KMS-11 (cell line): ENCODE results near the gene COL13A1.

Source experiments
- H2AFZ ChIP-seq: fragments of 200-600 bp; sonication (generic); 2 replicates; pipeline ENCODE4 v1.6.1; 2016; ENCODE audit warnings: antibody characterized with exemption, mixed run types, low read depth
- H3K27ac ChIP-seq: fragments of 200-600 bp; sonication (generic); 2 replicates; pipeline ENCODE4 v1.6.1; 2016; ENCODE audit warnings: mild to moderate bottlenecking, mixed run types
- H3K27me3 ChIP-seq: fragments of 200-600 bp; sonication (generic); 2 replicates; pipeline ENCODE4 v1.6.1; 2017; ENCODE audit warnings: mild to moderate bottlenecking, low read depth, mixed run types, moderate library complexity; ENCODE audit not compliant: insufficient read depth
- H3K36me3 ChIP-seq: fragments of 200-600 bp; sonication (generic); 2 replicates; pipeline ENCODE4 v1.6.1; 2017; ENCODE audit warnings: mild to moderate bottlenecking, mixed run types; ENCODE audit not compliant: insufficient read depth
- H3K4me1 ChIP-seq: fragments of 200-600 bp; sonication (generic); 2 replicates; pipeline ENCODE4 v1.6.1; 2016; ENCODE audit warnings: mild to moderate bottlenecking, low read depth, mixed run types; ENCODE audit not compliant: poor library complexity, severe bottlenecking
- H3K4me2 ChIP-seq: fragments of 200-600 bp; sonication (generic); 2 replicates; pipeline ENCODE4 v1.7.0; 2016; ENCODE audit warnings: mild to moderate bottlenecking, mixed run types
- H3K4me3 ChIP-seq: fragments of 200-600 bp; sonication (generic); IDR thresholded peaks from 2 replicates; pipeline ENCODE4 v1.6.1; 2017; ENCODE audit warnings: low read depth, low read length, mixed read lengths; ENCODE audit not compliant: insufficient read depth
- H3K79me2 ChIP-seq: fragments of 200-600 bp; sonication (generic); 2 replicates; pipeline ENCODE4 v1.6.1; 2016; ENCODE audit warnings: low read depth, mixed run types; ENCODE audit not compliant: insufficient read depth
- H3K9ac ChIP-seq: fragments of 200-600 bp; sonication (generic); 2 replicates; pipeline ENCODE4 v1.6.1; 2016; ENCODE audit warnings: mild to moderate bottlenecking, mixed run types
- H4K20me1 ChIP-seq: fragments of 200-600 bp; sonication (generic); 2 replicates; pipeline ENCODE4 v1.6.1; 2016; ENCODE audit warnings: mild to moderate bottlenecking, mixed run types; ENCODE audit not compliant: insufficient read depth
- CTCF ChIP-seq: fragments of 200-600 bp; sonication (generic); conservative IDR thresholded peaks from 2 replicates; pipeline ENCODE4 v1.6.1; 2017; ENCODE audit warnings: low read depth, mild to moderate bottlenecking, antibody characterized with exemption, low read length, moderate library complexity, mixed read lengths

COL13A1 gene

GRCh38 chr10:69952069-69952800, 150.5 kb downstream of the COL13A1 start:
- Histone ChIP-seq H3K27ac (no peak overlapping the region), H3K4me1 (no peaks in the 10 kb centered on the region), H3K27me3 (peaks cover 8% of the 10 kb centered on the region; the same call in 1 of the 2 replicates), H3K79me2 (no peaks in the 10 kb centered on the region), H3K4me2 (no peak overlapping the region), H4K20me1 (no peaks in the 10 kb centered on the region), H3K4me3 (no peak overlapping the region), H2AFZ (no peak overlapping the region), H3K9ac (no peak overlapping the region), H3K36me3 (no peaks in the 10 kb centered on the region)
- no peak for TF ChIP-seq CTCF

- Histone ChIP-seq H3K27ac (no peak overlapping the region), H3K36me3 (no peaks in the 10 kb centered on the region), H3K27me3 (peaks cover 4% of the 10 kb centered on the region; the same call in 1 of the 2 replicates), H2AFZ (no peak overlapping the region), H3K9ac (no peak overlapping the region), H3K4me3 (no peak overlapping the region), H3K4me1 (no peaks in the 10 kb centered on the region), H3K79me2 (no peaks in the 10 kb centered on the region), H3K4me2 (no peak overlapping the region), H4K20me1 (no peaks in the 10 kb centered on the region)
- no peak for TF ChIP-seq CTCF
These were observed 151.1 kb downstream of the COL13A1 start for GRCh38 chr10:69952821-69953221.

- Histone ChIP-seq H3K4me2 (no peak overlapping the region), H3K79me2 (no peaks in the 10 kb centered on the region), H3K4me3 (no peak overlapping the region)
These were observed 152.1 kb downstream of the COL13A1 start for GRCh38 chr10:69953851-69954250.

GRCh38 chr10:69955211-69955805, 153.6 kb downstream of the COL13A1 start:
- Histone ChIP-seq H3K4me2 (no peak overlapping the region), H3K36me3 (no peaks in the 10 kb centered on the region), H4K20me1 (no peaks in the 10 kb centered on the region), H3K4me3 (no peak overlapping the region), H2AFZ (no peak overlapping the region), H3K4me1 (no peaks in the 10 kb centered on the region), H3K9ac (no peak overlapping the region), H3K27me3 (no peaks in the 10 kb centered on the region; the same call in 1 of the 2 replicates), H3K27ac (no peak overlapping the region), H3K79me2 (no peaks in the 10 kb centered on the region)
- no peak for TF ChIP-seq CTCF

More at GRCh38 chr10:69953851-69954250, 152.1 kb downstream of the COL13A1 start:
- TF ChIP-seq CTCF: no peak
- Histone ChIP-seq H3K27me3 (no peaks in the 10 kb centered on the region; the same call in 1 of the 2 replicates), H3K9ac (no peak overlapping the region), H3K4me1 (no peaks in the 10 kb centered on the region), H3K27ac (no peak overlapping the region), H2AFZ (no peak overlapping the region), H3K36me3 (no peaks in the 10 kb centered on the region), H4K20me1 (no peaks in the 10 kb centered on the region)
